ENCODE data around the gene MID2. TPM values are rescaled to one million over a fixed set of nuclear protein-coding genes. Genes with fewer than 3 reads are reported as not detected.

Gene MID2
- 10 to 100 TPM in 4 of 6 experiments, 1 to 10 TPM in 2; 8.4 to 11.3 (median 10.6) TPM for total RNA-seq (2021; fragmentation: NEBNext Ultra II Directional; extraction: Animal tissue kit (Norgen Biotek cat#: 25700))
- long read RNA-seq: 0 reads

GRCh38 chrX:107825698-107826237 lies at the start of gene MID2:
TSS of gene MID2 (plus strand) at chrX:107825866. CDS start at chrX:107826427, 561 bp downstream.
- Mint-ChIP-seq H3K36me3 (ENCODE audit: low read depth) (no peaks in the 10 kb centered on the region), H3K27ac (peak within 1 kb of the TSS; percentile 91), H3K4me3 (peak within 1 kb of the TSS; percentile 95), H3K27me3 (ENCODE audit: insufficient read depth) (no peaks in the 10 kb centered on the region; the same call in 1 of the 2 replicates), H3K4me1 (ENCODE audit: low read depth) (peaks cover 42% of the 10 kb centered on the region), H3K9me3 (no peaks in the 10 kb centered on the region)
- no peak for TF ChIP-seq CTCF (IDR thresholded peaks at IDR 0.05)
- DNase-seq: peak; percentile 33

GRCh38 chrX:107776649-107777535 lies 48.8 kb upstream of the MID2 start:
- H3K4me1 Mint-ChIP-seq (ENCODE audit: low read depth): peaks cover 12% of the 10 kb centered on the region
- H3K27ac Mint-ChIP-seq: no peak overlapping the region

GRCh38 chrX:107777536-107777832 lies 48.2 kb upstream of the MID2 start, which contains the start of gene NCBP2L:
TSS of gene NCBP2L (plus strand) at chrX:107777733. CDS start at chrX:107794221, 16,488 bp downstream.
- Mint-ChIP-seq H3K36me3 (ENCODE audit: low read depth) (no peaks in the 10 kb centered on the region), H3K9me3 (no peaks in the 10 kb centered on the region), H3K27ac (no peak within 1 kb of the TSS), H3K4me3 (peak within 1 kb of the TSS; percentile 87), H3K4me1 (ENCODE audit: low read depth) (peaks cover 12% of the 10 kb centered on the region), H3K27me3 (ENCODE audit: insufficient read depth) (peaks cover 1% of the 10 kb centered on the region)
- TF ChIP-seq CTCF (IDR thresholded peaks at IDR 0.05): peak; percentile 34; the same call in 1 of the 2 replicates
- DNase-seq: no peak

More at GRCh38 chrX:107776649-107777535, 48.8 kb upstream of the MID2 start:
- peak; percentile 80 for TF ChIP-seq CTCF (IDR thresholded peaks at IDR 0.05)
- Mint-ChIP-seq H3K9me3 (no peaks in the 10 kb centered on the region), H3K4me3 (peak overlapping the region; percentile 87), H3K36me3 (ENCODE audit: low read depth) (no peaks in the 10 kb centered on the region), H3K27me3 (ENCODE audit: insufficient read depth) (peaks cover 1% of the 10 kb centered on the region)
- peak; percentile 84 for DNase-seq

- no peak for TF ChIP-seq CTCF (IDR thresholded peaks at IDR 0.05)
- H3K4me1 Mint-ChIP-seq (ENCODE audit: low read depth): peaks cover 12% of the 10 kb centered on the region
- no peak overlapping the region for H3K4me3 Mint-ChIP-seq
- no peak overlapping the region for H3K27ac Mint-ChIP-seq
- peaks cover 7% of the 10 kb centered on the region for H3K27me3 Mint-ChIP-seq (ENCODE audit: insufficient read depth)
- no peaks in the 10 kb centered on the region for H3K9me3 Mint-ChIP-seq
- H3K36me3 Mint-ChIP-seq (ENCODE audit: low read depth): no peaks in the 10 kb centered on the region
- no peak for DNase-seq
These were observed 45.1 kb upstream of the MID2 start for GRCh38 chrX:107780525-107780924.

GRCh38 chrX:107787827-107788226 lies 37.8 kb upstream of the MID2 start:
- H3K9me3 Mint-ChIP-seq: no peaks in the 10 kb centered on the region

More at GRCh38 chrX:107787827-107788226, 37.8 kb upstream of the MID2 start:
- Mint-ChIP-seq H3K27me3 (ENCODE audit: insufficient read depth) (peaks cover 10% of the 10 kb centered on the region), H3K36me3 (ENCODE audit: low read depth) (no peaks in the 10 kb centered on the region), H3K4me1 (ENCODE audit: low read depth) (no peaks in the 10 kb centered on the region), H3K27ac (no peak overlapping the region), H3K4me3 (no peak overlapping the region)
- TF ChIP-seq CTCF (IDR thresholded peaks at IDR 0.05): no peak
- no peak for DNase-seq

All from HFFc6 (cell line).